SK-N-SH treated with all-trans-retinoic acid at 6 μM for 48 hours (cell line): Measurements from ENCODE around the gene SMIM41.

Experiments used
- BACH2 ChIP-seq: fragments of 250-450 bp; sonication (Bioruptor Pico); IDR thresholded peaks from 2 replicates; pipeline ENCODE4 v1.9.0; 2021; ENCODE audit warnings: mild to moderate bottlenecking, borderline replicate concordance
- SNAI2 ChIP-seq: fragments of 250-450 bp; sonication (Bioruptor Pico); IDR thresholded peaks from 2 replicates; pipeline ENCODE4 v1.5.0; 2020; ENCODE audit warnings: mild to moderate bottlenecking, moderate library complexity
- ZNF8 ChIP-seq: fragments of 450-650 bp; formaldehyde crosslinking; IDR thresholded peaks from 2 replicates; pipeline ENCODE4 v1.5.0; 2020; ENCODE audit warnings: mild to moderate bottlenecking, moderate library complexity

DNA sequence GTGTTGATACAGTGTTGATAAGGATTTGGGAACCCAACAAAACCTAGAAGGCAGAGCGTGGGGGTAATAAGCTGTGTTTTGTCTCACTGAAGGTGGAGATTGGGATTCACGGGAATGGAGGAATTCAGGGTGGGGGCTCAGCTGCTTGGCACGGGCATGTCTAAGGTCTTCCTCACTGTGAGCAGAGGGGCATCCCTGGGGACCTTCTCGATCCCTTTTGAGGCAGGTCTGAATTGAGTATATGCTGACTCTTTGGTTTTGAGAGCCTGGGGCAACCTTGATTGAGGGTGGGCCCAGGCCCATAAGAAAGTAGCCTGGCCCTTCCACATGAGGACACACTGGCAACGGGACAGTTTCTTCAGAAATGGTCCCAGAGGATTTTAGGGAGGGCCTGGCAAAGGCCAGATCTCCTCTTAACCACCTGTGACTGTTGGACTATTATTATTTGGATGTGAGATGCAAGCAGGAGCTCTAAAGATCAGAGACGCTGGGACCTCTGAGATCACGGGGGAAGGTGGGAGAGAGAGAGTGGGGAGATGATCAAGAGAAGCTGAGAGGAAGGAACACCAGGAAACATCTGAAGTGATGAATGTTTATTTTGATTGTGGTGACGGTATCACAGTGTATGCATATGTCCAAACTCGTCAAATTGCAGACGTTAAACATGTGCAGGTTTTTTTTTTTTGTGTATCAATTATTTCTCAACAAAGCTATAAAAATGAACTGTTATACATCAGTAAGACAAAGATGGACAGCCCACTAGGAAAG is 48.4 kb downstream of the SMIM41 start:
- TF ChIP-seq ZNF8 (CRISPR knock-in tag) (no peak), SNAI2 (CRISPR knock-in tag) (no peak), BACH2 (CRISPR knock-in tag) (no peak)
